ENCODE measurements around the gene TMEM234.

TMEM234 gene

DNA sequence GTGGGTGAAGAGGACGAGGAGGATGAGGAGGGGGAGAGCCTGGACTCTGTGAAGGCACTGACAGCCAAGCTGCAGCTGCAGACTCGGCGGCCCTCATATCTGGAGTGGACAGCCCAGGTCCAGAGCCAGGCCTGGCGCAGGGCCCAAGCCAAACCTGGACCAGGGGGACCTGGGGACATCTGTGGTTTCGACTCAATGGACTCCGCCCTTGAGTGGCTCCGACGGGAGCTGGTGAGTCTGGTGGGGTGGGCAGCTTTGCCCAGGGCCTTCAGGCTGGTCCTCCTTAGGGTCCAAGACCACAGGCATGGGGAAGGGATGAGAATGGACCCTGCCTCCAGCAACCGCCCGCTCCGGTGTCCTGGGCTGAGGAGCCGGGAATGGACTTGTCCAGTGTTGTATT, 25.3 kb upstream of the TMEM234 start:
- Mint-ChIP-seq H3K4me3 (no peak overlapping the region), H3K27ac (peak overlapping the region; percentile 93), H3K36me3 (ENCODE audit: low read depth) (peaks cover 15% of the 10 kb centered on the region), H3K27me3 (no peaks in the 10 kb centered on the region), H3K4me1 (ENCODE audit: low read depth) (peaks cover 56% of the 10 kb centered on the region), H3K9me3 (no peaks in the 10 kb centered on the region)
- DNase-seq = no peak

GRCh38 chr1:32246888-32247273, 24.7 kb upstream of the TMEM234 start, which contains the start of gene FAM167B:
Gene FAM167B (plus strand): TSS chr1:32247222. CDS start chr1:32247422, 200 bp downstream.
- Mint-ChIP-seq H3K27ac (peak within 1 kb of the TSS; percentile 93), H3K9me3 (no peaks in the 10 kb centered on the region), H3K36me3 (ENCODE audit: low read depth) (peaks cover 10% of the 10 kb centered on the region), H3K4me1 (ENCODE audit: low read depth) (peaks cover 59% of the 10 kb centered on the region), H3K27me3 (no peaks in the 10 kb centered on the region), H3K4me3 (peak within 1 kb of the TSS; percentile 29)
- no peak for DNase-seq

DNA sequence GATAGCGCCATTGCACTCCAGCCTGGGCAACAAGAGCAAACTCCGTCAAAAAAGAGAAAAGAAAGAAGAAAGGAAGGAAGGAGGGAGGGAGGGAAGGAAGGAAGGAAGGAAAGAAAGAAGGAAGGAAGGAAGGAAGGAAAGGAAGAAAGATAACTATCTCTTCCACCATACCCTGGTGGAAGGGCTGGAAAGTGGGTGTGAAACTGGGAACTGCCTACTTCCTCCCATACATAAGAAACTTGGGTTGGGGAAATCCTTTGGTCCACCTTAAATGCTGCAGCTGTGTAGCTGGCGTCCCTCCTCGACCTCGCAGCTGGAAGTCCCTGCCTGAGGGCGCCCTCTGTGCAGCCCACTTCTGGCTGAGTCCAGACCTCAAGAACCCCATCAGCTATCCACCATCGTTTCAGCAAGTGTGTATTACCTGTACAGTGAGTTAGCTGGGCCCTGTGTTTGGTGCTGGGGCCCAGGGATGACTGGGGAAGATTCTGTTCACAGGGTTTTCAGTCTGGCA, 20.2 kb upstream of the TMEM234 start:
- peaks cover 2% of the 10 kb centered on the region for H3K36me3 Mint-ChIP-seq (ENCODE audit: low read depth)
- peaks cover 42% of the 10 kb centered on the region for H3K4me1 Mint-ChIP-seq (ENCODE audit: low read depth)
- DNase-seq = no peak
- no peak overlapping the region for H3K27ac Mint-ChIP-seq
- no peak overlapping the region for H3K4me3 Mint-ChIP-seq
- no peaks in the 10 kb centered on the region for H3K9me3 Mint-ChIP-seq
- no peaks in the 10 kb centered on the region for H3K27me3 Mint-ChIP-seq

DNA sequence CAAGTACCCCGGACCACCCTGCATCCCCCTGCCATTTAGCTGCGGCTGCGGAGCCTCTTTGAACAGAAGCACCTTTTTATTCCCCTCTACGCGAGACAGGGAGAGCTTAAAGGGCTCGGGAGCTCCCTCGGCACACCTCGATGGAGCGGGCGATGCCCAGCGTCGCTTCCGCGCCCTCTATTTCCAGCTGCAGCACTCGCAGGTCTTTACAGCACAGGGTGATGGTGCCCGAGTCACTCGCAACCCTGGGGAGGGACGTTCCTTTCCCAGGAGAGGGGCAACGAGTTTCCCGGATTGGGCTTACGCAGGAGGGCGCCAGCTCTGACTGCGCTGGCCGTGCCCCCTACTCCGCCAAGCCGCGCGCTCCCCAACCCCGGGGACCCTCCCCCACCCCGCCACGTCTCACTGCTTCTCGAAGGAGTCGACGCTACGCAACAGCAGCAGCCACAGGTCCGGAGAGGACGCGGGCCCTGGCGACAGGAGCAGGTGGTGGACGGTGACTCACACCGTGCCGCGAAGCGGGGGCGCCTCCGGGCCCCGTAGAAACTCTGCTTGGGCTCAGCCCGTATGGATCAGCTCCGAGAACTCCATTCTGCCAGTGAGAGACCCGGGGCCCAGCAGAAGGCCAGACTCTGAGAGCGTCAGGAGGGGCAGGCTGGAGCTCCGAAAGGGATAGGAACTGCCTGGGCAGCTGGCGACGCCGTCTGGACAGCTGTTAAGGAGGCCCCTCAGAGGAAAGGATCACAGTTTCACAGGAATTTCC, 19.0 kb upstream of the TMEM234 start:
- Mint-ChIP-seq H3K27ac (peak overlapping the region; percentile 81), H3K36me3 (ENCODE audit: low read depth) (peaks cover 3% of the 10 kb centered on the region), H3K27me3 (no peaks in the 10 kb centered on the region), H3K9me3 (no peaks in the 10 kb centered on the region), H3K4me3 (peak overlapping the region; percentile 81), H3K4me1 (ENCODE audit: low read depth) (peaks cover 32% of the 10 kb centered on the region)
- peak; percentile 68 for DNase-seq

- Mint-ChIP-seq H3K27me3 (no peaks in the 10 kb centered on the region), H3K36me3 (ENCODE audit: low read depth) (peaks cover 9% of the 10 kb centered on the region), H3K9me3 (no peaks in the 10 kb centered on the region), H3K4me3 (peak overlapping the region; percentile 81), H3K4me1 (ENCODE audit: low read depth) (peaks cover 27% of the 10 kb centered on the region), H3K27ac (peak overlapping the region; percentile 81)
- DNase-seq = peak; percentile 73
These were observed 18.2 kb upstream of the TMEM234 start for GRCh38 chr1:32240140-32240951.

DNA sequence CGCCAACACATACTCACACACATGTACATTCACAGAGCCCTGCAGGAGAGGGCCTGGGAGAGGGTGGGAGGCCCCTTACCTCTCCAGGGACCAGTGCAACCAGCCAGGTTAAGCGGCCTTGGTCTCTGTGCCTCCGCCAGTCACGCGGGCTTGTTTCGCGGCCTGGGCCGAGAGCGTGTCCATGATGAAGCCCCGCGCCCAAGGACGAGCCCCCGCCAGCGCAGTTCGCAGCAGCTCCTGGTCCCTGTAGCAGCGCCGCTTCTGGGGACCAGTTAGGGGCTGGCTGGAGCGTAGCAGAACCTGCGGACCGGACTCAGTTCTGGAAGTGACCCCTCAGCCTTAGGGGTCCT, 17.6 kb upstream of the TMEM234 start:
- Mint-ChIP-seq H3K9me3 (no peaks in the 10 kb centered on the region), H3K4me1 (ENCODE audit: low read depth) (peaks cover 27% of the 10 kb centered on the region), H3K27ac (peak overlapping the region; percentile 26), H3K27me3 (no peaks in the 10 kb centered on the region), H3K36me3 (ENCODE audit: low read depth) (peaks cover 13% of the 10 kb centered on the region), H3K4me3 (peak overlapping the region; percentile 81)
- DNase-seq = no peak

- no peak for DNase-seq
- H3K36me3 Mint-ChIP-seq (ENCODE audit: low read depth) = peaks cover 16% of the 10 kb centered on the region
- no peaks in the 10 kb centered on the region for H3K9me3 Mint-ChIP-seq
- peaks cover 27% of the 10 kb centered on the region for H3K4me1 Mint-ChIP-seq (ENCODE audit: low read depth)
- no peaks in the 10 kb centered on the region for H3K27me3 Mint-ChIP-seq
- no peak overlapping the region for H3K27ac Mint-ChIP-seq
- H3K4me3 Mint-ChIP-seq = peak overlapping the region; percentile 81
These were observed 17.2 kb upstream of the TMEM234 start for GRCh38 chr1:32239337-32239736.

GRCh38 chr1:32234792-32235191, 12.6 kb upstream of the TMEM234 start:
- H3K4me1 Mint-ChIP-seq (ENCODE audit: low read depth) = no peaks in the 10 kb centered on the region
- no peak overlapping the region for H3K27ac Mint-ChIP-seq
- no peaks in the 10 kb centered on the region for H3K9me3 Mint-ChIP-seq
- no peaks in the 10 kb centered on the region for H3K27me3 Mint-ChIP-seq
- no peak overlapping the region for H3K4me3 Mint-ChIP-seq
- H3K36me3 Mint-ChIP-seq (ENCODE audit: low read depth) = peaks cover 52% of the 10 kb centered on the region
- DNase-seq = no peak

GRCh38 chr1:32232558-32233304, 10.6 kb upstream of the TMEM234 start:
- H3K4me1 Mint-ChIP-seq (ENCODE audit: low read depth) = no peaks in the 10 kb centered on the region
- H3K4me3 Mint-ChIP-seq = no peak overlapping the region
- no peaks in the 10 kb centered on the region for H3K27me3 Mint-ChIP-seq
- no peaks in the 10 kb centered on the region for H3K9me3 Mint-ChIP-seq
- H3K27ac Mint-ChIP-seq = peak overlapping the region; percentile 5
- H3K36me3 Mint-ChIP-seq (ENCODE audit: low read depth) = peaks cover 73% of the 10 kb centered on the region
- no peak for DNase-seq

- Mint-ChIP-seq H3K4me3 (no peak overlapping the region), H3K27ac (peak overlapping the region; percentile 50), H3K36me3 (ENCODE audit: low read depth) (peaks cover 80% of the 10 kb centered on the region), H3K27me3 (no peaks in the 10 kb centered on the region), H3K4me1 (ENCODE audit: low read depth) (peaks cover 2% of the 10 kb centered on the region), H3K9me3 (no peaks in the 10 kb centered on the region)
- DNase-seq = no peak
These were observed 9.8 kb upstream of the TMEM234 start for GRCh38 chr1:32231843-32232432.

- no peak for DNase-seq
- H3K4me3 Mint-ChIP-seq = no peak overlapping the region
- H3K36me3 Mint-ChIP-seq (ENCODE audit: low read depth) = peaks cover 92% of the 10 kb centered on the region
- H3K9me3 Mint-ChIP-seq = no peaks in the 10 kb centered on the region
- H3K27me3 Mint-ChIP-seq = no peaks in the 10 kb centered on the region
- H3K27ac Mint-ChIP-seq = peak overlapping the region; percentile 4
- H3K4me1 Mint-ChIP-seq (ENCODE audit: low read depth) = peaks cover 17% of the 10 kb centered on the region
These were observed 6.6 kb upstream of the TMEM234 start for GRCh38 chr1:32228771-32229170.

DNA sequence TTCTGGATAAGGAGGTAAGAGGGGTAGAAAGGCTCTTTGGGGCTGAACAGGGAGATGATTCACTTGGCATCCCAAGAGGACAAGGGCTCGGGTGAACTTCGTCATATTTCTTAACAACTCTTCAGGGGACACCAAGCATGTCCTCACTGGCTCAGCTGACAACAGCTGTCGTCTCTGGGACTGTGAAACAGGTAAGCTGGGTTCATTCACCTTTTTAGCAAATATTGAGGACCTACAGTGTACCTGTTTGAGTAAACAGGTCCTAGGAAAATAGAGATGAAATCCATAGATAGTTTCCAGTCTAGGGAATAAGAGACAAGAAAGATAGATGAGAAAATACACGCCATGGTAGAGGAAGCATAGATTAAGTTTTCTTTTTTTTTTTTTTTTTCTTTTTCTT, 2.1 kb upstream of the TMEM234 start:
- Mint-ChIP-seq H3K27me3 (no peaks in the 10 kb centered on the region), H3K9me3 (no peaks in the 10 kb centered on the region), H3K4me3 (peak overlapping the region; percentile 98), H3K36me3 (ENCODE audit: low read depth) (peaks cover 83% of the 10 kb centered on the region), H3K27ac (peak overlapping the region; percentile 99), H3K4me1 (ENCODE audit: low read depth) (peaks cover 43% of the 10 kb centered on the region)
- no peak for DNase-seq

- Mint-ChIP-seq H3K4me3 (peak overlapping the region; percentile 98), H3K36me3 (ENCODE audit: low read depth) (peaks cover 80% of the 10 kb centered on the region)
- no peak for DNase-seq
These were observed 1.5 kb upstream of the TMEM234 start for GRCh38 chr1:32223683-32224082.

GRCh38 chr1:32221581-32221979, 573 bp downstream of the TMEM234 start:
- Mint-ChIP-seq H3K9me3 (no peaks in the 10 kb centered on the region), H3K27me3 (no peaks in the 10 kb centered on the region), H3K27ac (peak overlapping the region; percentile 99), H3K36me3 (ENCODE audit: low read depth) (peaks cover 79% of the 10 kb centered on the region), H3K4me3 (peak overlapping the region; percentile 98), H3K4me1 (ENCODE audit: low read depth) (peaks cover 41% of the 10 kb centered on the region)
- DNase-seq = no peak

More at GRCh38 chr1:32223683-32224082, 1.5 kb upstream of the TMEM234 start:
- Mint-ChIP-seq H3K9me3 (no peaks in the 10 kb centered on the region), H3K27ac (peak overlapping the region; percentile 99), H3K27me3 (no peaks in the 10 kb centered on the region), H3K4me1 (ENCODE audit: low read depth) (peaks cover 43% of the 10 kb centered on the region)

Measured in activated T-cell treated with anti-CD3 and anti-CD28 coated beads, Interleukin-2, amount 50 U/mL, for 24 hours (primary cell).